ENCODE data around the gene LIMS1. TPM values are rescaled to one million over a fixed set of nuclear protein-coding genes. Genes with fewer than 3 reads are reported as not detected.
"Not testable (repeated sequence)": the region's sequence is repeated elsewhere in the genome, so short reads cannot be mapped to it uniquely, and the experiment has no call there.

LIMS1 gene
- total RNA-seq, 1 donor from 2014 or later, result 19.4 TPM

DNA sequence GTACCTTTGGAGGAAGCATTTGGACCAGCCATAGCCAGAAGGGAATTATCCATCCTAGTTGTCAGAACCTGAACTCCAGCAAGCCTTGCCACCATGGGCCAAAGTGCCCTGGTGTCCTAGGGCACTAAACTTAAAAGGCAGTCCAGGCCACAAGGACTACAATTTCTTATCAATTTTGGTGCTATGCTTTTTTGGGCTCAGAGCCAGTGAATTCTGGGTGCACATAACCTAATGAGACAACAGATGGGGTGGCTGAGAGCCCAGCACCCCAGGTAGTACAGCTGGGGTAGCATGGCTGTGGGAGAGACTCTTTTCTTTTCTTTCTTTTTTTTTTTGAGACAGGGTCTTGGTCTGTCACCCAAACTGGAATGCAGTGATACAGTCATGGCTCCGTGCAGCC lies 170.6 kb downstream of the LIMS1 start:
- Histone ChIP-seq H3K4me1 (no peaks in the 10 kb centered on the region), H3K79me2 (ENCODE audit: low read depth) (no peaks in the 10 kb centered on the region), H3K27ac (no peak overlapping the region), H3K9ac (no peak overlapping the region), H3K36me3 (no peaks in the 10 kb centered on the region), H3F3A (ENCODE audit: low read depth) (no peaks in the 10 kb centered on the region), H4K20me1 (ENCODE audit: low read depth) (no peaks in the 10 kb centered on the region), H3K9me3 (ENCODE audit: low read depth) (no peaks in the 10 kb centered on the region), H3K4me2 (no peak overlapping the region), H3K4me3 (no peak overlapping the region), H3K27me3 (no peaks in the 10 kb centered on the region), H2AFZ (replicated peaks) (no peak overlapping the region)
- DNase-seq (ENCODE audit: low spot score), result no peak
- no peak for TF ChIP-seq EZH2 (IDR thresholded peaks at IDR 0.05)
- TF ChIP-seq, protein P1, sequence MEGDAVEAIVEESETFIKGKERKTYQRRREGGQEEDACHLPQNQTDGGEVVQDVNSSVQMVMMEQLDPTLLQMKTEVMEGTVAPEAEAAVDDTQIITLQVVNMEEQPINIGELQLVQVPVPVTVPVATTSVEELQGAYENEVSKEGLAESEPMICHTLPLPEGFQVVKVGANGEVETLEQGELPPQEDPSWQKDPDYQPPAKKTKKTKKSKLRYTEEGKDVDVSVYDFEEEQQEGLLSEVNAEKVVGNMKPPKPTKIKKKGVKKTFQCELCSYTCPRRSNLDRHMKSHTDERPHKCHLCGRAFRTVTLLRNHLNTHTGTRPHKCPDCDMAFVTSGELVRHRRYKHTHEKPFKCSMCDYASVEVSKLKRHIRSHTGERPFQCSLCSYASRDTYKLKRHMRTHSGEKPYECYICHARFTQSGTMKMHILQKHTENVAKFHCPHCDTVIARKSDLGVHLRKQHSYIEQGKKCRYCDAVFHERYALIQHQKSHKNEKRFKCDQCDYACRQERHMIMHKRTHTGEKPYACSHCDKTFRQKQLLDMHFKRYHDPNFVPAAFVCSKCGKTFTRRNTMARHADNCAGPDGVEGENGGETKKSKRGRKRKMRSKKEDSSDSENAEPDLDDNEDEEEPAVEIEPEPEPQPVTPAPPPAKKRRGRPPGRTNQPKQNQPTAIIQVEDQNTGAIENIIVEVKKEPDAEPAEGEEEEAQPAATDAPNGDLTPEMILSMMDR (IDR thresholded peaks at IDR 0.05), result no peak
- Mint-ChIP-seq H3K36me3 (no peaks in the 10 kb centered on the region), H3K27ac (no peak overlapping the region), H3K27me3 (ENCODE audit: insufficient read depth, low read depth) (peaks cover 2% of the 10 kb centered on the region), H3K4me1 (no peaks in the 10 kb centered on the region), H3K9me3 (peaks cover 15% of the 10 kb centered on the region), H3K4me3 (no peak overlapping the region)

DNA sequence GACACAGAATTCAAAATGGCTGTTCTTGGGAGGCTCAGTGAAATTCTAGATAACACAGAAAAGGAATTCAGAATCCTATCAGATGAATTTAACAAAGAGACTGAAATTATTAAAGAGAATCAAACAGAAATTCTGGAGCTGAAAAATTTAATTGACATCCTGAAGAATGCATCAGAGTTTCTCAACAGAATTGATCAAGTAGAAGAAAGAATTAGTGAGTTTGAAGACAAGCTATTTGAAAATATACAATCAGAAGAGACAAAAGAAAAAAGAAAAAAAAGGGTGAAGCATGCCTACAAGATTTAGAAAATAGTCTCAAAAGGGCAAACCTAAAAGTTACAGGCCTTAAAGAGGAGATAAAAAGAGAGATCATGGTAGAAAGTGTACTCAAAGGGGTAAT lies 173.0 kb downstream of the LIMS1 start:
- H4K20me1 ChIP-seq (ENCODE audit: low read depth), result no peaks in the 10 kb centered on the region
- no peaks in the 10 kb centered on the region for H3K4me1 ChIP-seq
- no peaks in the 10 kb centered on the region for H3K27me3 ChIP-seq
- no peak overlapping the region for H3K4me2 ChIP-seq
- Mint-ChIP-seq H3K27me3 (ENCODE audit: insufficient read depth, low read depth) (peaks cover 2% of the 10 kb centered on the region), H3K36me3 (no peaks in the 10 kb centered on the region), H3K4me3 (no peak overlapping the region), H3K9me3 (peaks cover 15% of the 10 kb centered on the region), H3K4me1 (no peaks in the 10 kb centered on the region), H3K27ac (no peak overlapping the region)
- H3K79me2 ChIP-seq (ENCODE audit: low read depth), result no peaks in the 10 kb centered on the region
- H3K9me3 ChIP-seq (ENCODE audit: low read depth), result no peaks in the 10 kb centered on the region
- no peaks in the 10 kb centered on the region for H3K36me3 ChIP-seq
- no peak overlapping the region for H3K4me3 ChIP-seq
- no peaks in the 10 kb centered on the region for H3F3A ChIP-seq (ENCODE audit: low read depth)
- DNase-seq (ENCODE audit: low spot score), result no peak
- H3K9ac ChIP-seq, result no peak overlapping the region
- no peak overlapping the region for H3K27ac ChIP-seq
- H2AFZ ChIP-seq (replicated peaks), result no peak overlapping the region
- no peak for TF ChIP-seq EZH2 (IDR thresholded peaks at IDR 0.05)
- TF ChIP-seq EZH2phosphoT487 (IDR thresholded peaks at IDR 0.05), result no peak
- TF ChIP-seq, protein P1 (IDR thresholded peaks at IDR 0.05), result no peak

DNA sequence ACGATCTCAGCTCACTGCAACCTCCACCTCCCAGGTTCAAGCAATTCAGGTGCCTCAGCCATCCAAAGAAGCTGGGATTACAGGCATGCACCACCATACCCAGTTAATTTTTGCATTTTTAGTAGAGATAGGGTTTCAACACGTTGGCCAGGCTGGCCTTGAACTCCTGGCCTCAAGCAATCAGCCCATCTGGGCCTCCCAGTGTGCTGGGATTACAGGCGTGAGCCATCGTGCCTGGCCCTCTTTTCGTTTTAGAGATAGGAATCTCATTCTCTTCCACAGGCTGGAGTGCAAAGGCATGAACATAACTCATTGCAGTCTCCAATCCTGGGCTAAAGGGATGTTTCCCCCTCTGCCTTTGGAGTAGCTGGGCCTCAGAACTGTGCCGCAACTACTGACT lies 182.7 kb downstream of the LIMS1 start:
- H3K4me3 Mint-ChIP-seq; H3K4me3 ChIP-seq; H3K27me3 ChIP-seq; H3F3A ChIP-seq (ENCODE audit: low read depth); H3K27ac Mint-ChIP-seq; H3K27me3 Mint-ChIP-seq (ENCODE audit: insufficient read depth, low read depth); H3K36me3 Mint-ChIP-seq; H3K4me1 ChIP-seq; H3K36me3 ChIP-seq; H3K27ac ChIP-seq; H3K9me3 ChIP-seq (ENCODE audit: low read depth); H3K9me3 Mint-ChIP-seq; H3K4me2 ChIP-seq; DNase-seq (ENCODE audit: low spot score); H3K9ac ChIP-seq: not testable (repeated sequence)
- H3K4me1 Mint-ChIP-seq, result peaks cover 11% of the 10 kb centered on the region
- H4K20me1 ChIP-seq (ENCODE audit: low read depth), result peaks cover 11% of the 10 kb centered on the region
- H3K79me2 ChIP-seq (ENCODE audit: low read depth), result peaks cover 26% of the 10 kb centered on the region
- H2AFZ ChIP-seq (replicated peaks), result peak overlapping the region; percentile 12

DNA sequence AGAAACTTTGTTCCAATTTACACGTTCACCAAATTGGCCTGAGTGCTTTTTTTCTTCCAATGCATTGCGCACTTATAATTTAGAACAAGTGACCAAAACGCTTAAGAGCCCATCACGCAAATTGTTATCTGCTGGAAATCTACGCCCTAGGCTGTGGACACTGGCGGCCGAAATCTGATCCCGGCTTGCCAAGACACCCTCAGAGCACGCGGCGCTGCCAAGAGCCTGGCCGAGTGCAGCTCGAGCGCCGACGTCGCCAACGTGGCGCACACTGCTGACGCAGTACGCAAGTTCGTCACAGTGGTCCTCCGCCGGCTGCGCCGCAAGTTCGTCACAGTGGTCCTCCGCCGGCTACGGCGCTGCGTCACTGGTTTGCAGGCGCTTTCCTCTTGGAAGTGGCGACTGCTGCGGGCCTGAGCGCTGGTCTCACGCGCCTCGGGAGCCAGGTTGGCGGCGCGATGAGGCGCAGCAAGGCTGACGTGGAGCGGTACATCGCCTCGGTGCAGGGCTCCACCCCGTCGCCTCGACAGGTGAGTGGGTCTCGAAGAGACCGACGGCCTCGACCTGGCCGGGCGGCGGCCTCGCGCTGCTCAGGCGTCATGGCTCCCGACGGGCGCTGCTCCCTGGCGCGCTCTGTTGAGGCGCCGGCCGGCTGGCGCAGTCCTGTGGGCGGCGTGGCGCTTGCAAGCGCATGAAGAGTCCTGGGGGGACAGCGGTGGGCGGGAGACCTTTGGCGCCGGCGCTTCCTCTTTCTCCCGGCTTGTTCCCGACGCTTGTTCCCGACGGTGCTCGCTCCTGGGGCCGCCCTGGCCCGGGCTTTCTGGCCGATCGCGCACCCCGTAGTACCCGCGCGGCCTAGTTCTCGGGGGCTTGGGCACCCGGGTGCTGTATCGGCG lies 185.1 kb downstream of the LIMS1 start, which contains the start of gene RANBP2:
RANBP2 (plus strand) TSS at position 334 of the 896 bp plus-strand sequence; CDS start at position 459, 125 bp downstream.
- peaks cover 16% of the 10 kb centered on the region for H4K20me1 ChIP-seq (ENCODE audit: low read depth)
- H3K9me3 ChIP-seq (ENCODE audit: low read depth), result no peaks in the 10 kb centered on the region
- Mint-ChIP-seq H3K27ac (peak within 1 kb of the TSS; percentile 91), H3K4me1 (peaks cover 15% of the 10 kb centered on the region), H3K36me3 (peaks cover 2% of the 10 kb centered on the region), H3K4me3 (peak within 1 kb of the TSS; percentile 86), H3K27me3 (ENCODE audit: insufficient read depth, low read depth) (peaks cover 2% of the 10 kb centered on the region), H3K9me3 (no peaks in the 10 kb centered on the region)
- peaks cover 10% of the 10 kb centered on the region for H3F3A ChIP-seq (ENCODE audit: low read depth)
- peak; percentile 98 for DNase-seq (ENCODE audit: low spot score)
- peak within 1 kb of the TSS; percentile 82 for H3K9ac ChIP-seq
- H3K27me3 ChIP-seq, result no peaks in the 10 kb centered on the region
- H2AFZ ChIP-seq (replicated peaks), result peak within 1 kb of the TSS; percentile 69
- no peaks in the 10 kb centered on the region for H3K36me3 ChIP-seq
- peak within 1 kb of the TSS; percentile 95 for H3K27ac ChIP-seq
- H3K4me2 ChIP-seq, result peak within 1 kb of the TSS; percentile 76
- TF ChIP-seq EZH2phosphoT487 (IDR thresholded peaks at IDR 0.05), result peak; percentile 35
- TF ChIP-seq EZH2 (IDR thresholded peaks at IDR 0.05), result no peak
- TF ChIP-seq, protein P1 (IDR thresholded peaks at IDR 0.05), result no peak
- peak within 1 kb of the TSS; percentile 77 for H3K4me3 ChIP-seq
- peaks cover 6% of the 10 kb centered on the region for H3K4me1 ChIP-seq
- H3K79me2 ChIP-seq (ENCODE audit: low read depth), result peaks cover 51% of the 10 kb centered on the region

DNA sequence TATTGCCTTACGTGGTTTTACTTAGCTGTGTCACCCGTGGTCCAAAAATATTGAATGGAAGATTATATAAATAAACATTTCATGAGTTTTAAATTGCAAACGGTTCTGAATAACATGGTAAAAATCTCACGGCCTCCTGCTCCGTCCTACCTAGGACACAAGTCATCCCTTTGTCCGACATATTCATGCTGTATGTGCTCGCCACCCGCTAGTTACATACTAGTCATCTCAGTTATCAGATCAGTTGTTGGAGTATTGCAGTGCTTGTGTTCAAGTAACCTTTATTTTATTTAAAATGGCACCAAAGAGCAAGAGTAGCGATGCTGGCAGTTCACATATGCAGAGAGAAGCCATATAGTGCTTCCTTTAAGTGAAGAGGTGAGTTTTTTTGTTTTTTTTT lies 191.8 kb downstream of the LIMS1 start:
- H3K4me3 ChIP-seq; H3K27ac Mint-ChIP-seq; H3K4me3 Mint-ChIP-seq; DNase-seq (ENCODE audit: low spot score); H2AFZ ChIP-seq (replicated peaks); H3K9me3 Mint-ChIP-seq; H3K4me1 ChIP-seq; H3K36me3 ChIP-seq; H3K9ac ChIP-seq; H3F3A ChIP-seq (ENCODE audit: low read depth); H3K9me3 ChIP-seq (ENCODE audit: low read depth); H3K36me3 Mint-ChIP-seq; H3K27me3 Mint-ChIP-seq (ENCODE audit: insufficient read depth, low read depth); H3K27me3 ChIP-seq: not testable (repeated sequence)
- Histone ChIP-seq H4K20me1 (ENCODE audit: low read depth) (peaks cover 13% of the 10 kb centered on the region), H3K27ac (peak overlapping the region; percentile 55), H3K79me2 (ENCODE audit: low read depth) (peaks cover 91% of the 10 kb centered on the region), H3K4me2 (peak overlapping the region; percentile 41)
- H3K4me1 Mint-ChIP-seq, result peaks cover 19% of the 10 kb centered on the region
